T-helper 1 cell (primary cell): ENCODE data around the gene C12orf57.
"Not testable (repeated sequence)": the region's sequence is repeated elsewhere in the genome, so short reads cannot be mapped to it uniquely, and the experiment has no call there.

Source experiments
- DNase-seq, 5 donors: peaks; one replicate each; pipeline ENCODE4 v3.0.0-alpha.2; 2012 to 2020
- total RNA-seq, 4 donors: gene quantifications; one replicate each; lab custom pipeline; 2026; lab: John Stamatoyannopoulos, UW

C12orf57 gene, protein sequence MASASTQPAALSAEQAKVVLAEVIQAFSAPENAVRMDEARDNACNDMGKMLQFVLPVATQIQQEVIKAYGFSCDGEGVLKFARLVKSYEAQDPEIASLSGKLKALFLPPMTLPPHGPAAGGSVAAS
- 85.4 to 147 (median 103) reads per million in 4 donors for total RNA-seq

DNA sequence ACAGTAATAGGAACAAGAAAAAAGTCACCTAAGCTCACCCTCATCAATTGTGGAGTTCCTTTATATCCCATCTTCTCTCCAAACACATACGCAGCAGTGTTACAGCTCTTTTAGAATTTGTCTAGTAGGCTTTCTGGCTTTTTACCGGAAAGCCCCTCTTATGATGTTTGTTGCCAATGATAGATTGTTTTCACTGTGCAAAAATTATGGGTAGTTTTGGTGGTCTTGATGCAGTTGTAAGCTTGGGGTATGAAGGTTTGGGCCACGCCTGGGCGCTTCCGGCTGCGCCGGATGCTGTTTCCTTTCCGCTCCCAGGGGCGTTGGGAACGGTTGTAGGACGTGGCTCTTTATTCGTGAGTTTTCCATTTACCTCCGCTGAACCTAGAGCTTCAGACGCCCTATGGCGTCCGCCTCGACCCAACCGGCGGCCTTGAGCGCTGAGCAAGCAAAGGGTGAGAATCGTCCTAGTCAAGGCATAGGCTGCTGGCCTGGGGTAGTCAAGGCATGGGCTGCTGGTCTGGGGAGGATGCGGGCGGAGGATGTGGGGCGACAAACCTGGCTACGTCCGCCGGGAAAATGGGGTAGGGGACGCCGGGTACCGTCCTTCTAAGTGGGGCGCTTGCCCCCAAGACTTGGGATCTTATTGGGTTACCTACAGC lies at the start of gene C12orf57, which contains the start of gene RNU7-1:
Gene C12orf57 (plus strand): TSS at position 301 of the 659 bp plus-strand sequence. CDS start 100 bp downstream, at position 401.
Gene RNU7-1 (plus strand): TSS at position 95 of the 659 bp plus-strand sequence.
- DNase-seq: peak; percentile 57 to 95 (median 67)

DNA sequence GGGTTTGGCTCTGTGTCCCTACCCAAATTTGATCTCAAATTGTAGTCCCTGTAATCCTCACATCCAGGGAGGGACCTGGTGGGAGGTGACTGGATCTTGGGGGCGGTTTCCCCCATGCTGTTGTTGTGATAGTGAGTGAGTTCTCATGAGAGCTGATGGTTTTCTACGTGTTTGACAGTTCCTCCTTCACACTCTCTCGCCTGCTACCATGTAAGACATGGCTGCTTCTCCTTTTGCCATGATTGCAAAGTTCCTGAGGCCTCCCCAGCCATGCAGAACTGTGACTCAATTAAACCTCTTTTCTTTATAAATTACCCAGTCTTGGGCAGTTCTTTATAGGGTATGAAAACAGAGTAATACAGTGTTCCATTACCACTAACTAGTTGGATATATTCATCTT lies 49.5 kb upstream of the C12orf57 start:
- DNase-seq: no peak

DNA sequence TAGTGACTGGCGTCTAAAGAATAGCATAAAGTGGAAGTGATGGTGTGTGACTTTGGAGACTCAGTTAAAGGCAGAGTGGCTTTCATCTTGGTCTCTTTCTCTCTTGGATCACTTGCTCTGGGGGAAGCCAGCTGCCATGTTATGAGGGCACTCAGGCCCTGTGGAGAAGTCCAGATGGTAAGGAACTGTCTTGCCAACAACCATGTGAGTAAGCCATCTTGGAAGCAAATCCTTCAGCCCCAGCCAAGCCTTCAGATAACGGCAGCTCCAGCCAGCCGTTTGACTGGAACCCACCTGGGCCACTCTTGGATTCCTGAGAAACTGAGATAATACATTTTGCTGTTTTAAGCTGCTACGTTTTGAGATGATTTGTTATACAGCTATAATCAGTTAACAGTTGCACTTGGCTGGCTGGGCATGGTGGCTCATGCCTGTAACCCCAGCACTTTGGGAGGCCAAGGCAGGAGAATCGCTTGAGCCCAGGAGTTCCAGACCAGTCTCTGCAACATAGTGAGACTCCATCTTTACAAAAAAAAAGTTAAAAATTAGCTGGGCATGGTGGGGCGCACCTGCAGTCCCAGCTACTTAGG lies 46.9 kb upstream of the C12orf57 start:
- no peak for DNase-seq

DNA sequence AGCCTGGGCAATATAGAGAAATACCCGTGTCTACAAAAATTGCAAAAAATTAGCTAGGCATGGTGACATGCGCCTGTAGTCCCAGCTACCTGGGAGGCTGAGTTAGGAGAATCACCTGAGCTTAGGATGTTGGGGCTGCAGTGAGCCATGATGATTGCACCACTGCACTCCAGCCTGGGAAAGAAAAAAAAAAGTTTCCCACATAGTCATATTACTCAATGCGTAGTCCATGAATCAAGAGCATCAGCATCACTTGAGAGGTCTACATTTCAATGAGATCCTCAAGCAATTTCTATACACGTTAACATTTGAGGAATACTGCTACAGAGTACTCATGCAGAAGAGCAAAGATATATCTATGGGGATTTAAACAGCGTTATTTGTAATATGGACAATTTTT lies 44.4 kb upstream of the C12orf57 start:
- DNase-seq: no peak

DNA sequence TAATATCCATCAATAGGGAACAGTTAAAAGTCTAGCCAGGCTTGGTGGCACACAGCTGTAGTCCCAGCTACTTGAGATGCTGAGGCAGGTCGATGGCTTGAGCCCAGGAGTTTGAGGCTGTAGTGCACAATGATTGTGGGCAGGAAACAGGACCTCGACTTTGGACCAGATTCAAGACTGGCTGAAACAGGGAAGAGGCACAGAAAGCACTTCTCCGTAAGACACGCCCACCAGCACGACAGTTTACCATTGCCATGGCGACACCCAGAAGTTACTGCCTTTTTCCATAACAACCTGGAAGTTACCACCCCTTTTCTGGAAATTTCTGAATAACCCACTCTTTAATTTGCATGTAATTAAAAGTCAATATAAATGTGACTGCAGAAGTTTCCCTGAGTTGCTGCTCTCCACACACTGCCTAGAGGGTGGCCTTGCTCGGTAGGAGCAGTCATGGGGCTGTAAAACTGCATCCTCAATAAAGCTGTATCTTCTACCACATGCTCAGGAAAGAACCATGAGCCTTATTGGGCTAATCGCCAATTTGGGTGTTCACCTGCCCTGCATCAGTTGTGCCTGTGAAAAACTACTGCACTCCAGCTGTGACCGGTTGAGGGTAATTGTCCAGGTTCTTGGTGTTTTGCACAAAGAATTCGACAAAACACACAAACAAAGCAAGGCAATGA lies 43.8 kb upstream of the C12orf57 start:
- DNase-seq: no peak

DNA sequence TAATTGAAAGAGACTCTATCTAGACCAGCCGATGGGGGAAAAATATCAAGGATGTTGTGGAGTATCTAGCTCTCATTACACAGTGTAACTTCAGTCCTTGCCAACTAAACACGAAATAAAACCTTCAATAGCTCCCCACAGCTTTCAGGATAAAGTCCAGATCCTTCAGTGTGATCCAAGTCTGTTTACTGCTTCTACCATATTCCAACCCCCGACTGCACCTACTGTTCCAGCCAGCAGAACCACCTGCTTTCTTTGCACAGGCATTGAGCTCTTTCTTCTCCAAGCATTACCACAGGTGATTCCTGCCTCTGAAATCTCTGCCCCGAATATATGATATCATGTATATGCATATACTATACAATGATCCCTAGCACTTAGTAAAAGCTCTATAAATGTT lies 41.4 kb upstream of the C12orf57 start:
- DNase-seq: no peak

DNA sequence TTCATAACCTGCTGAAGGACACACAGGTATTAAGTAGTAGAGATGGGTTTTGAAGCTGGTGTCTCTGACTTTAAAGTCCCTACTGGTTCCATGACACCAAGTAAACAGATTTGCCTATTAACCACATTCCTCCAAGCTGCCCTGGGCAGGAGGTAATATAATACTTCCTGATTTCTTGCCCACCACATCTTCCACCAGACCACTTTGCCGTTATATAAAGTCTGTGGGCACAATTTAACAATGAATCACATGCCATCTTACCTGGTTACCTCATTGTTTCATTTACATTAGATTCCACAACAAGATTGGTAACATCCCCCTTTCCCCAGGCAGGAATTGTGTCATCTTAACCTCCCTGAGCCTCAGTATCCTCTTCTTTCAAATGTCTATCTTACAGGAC lies 40.1 kb upstream of the C12orf57 start:
- DNase-seq: no peak

DNA sequence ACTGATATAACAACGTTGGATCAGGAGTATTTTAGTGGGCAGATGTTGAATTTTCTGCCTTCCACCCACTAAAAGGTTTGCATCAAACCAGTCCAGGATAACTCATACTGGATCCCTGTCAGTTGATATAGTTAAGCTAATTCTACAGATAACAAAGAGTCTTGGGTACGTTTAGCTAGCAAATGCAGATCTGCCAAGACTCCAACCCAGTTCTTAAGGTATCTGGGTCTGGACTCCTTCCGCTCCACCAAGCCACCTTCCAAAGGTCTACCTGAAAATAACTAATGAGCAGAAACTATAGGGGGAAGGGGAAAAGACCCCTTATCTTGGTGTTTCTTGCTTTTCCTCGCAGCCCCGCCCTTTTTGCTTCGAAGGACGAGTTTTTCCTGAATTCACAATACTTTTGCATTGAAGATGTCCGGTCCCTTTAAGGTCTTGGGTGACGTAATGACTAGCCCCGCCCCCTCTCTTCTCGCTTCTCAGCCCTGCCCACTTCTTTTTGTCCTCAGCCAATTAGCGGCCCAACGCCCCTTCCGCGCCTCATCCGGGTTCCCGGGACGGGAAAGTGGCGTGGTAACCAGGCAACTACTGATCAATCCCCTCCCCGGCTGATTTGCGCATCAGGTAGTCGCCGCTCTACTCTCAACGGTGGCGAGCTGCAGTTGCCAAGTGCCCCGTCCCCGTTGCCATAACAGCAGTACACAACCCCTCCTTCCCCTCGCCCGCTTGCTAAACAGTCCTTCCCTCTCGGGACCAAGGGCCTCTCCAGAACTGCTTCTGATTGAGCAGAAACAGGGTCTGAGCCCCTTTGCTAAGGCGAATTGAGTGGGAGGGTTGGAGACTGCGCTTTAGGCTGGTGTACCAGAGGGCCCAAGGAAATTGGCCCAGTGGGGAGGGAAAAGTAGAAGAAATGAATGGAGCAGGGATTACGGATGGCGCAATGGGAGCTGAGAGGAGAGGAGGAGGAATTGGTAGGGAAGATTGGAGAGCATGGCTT lies 39.2 kb upstream of the C12orf57 start, which contains the start of gene LRRC23:
Gene LRRC23 (plus strand): TSS at position 543 of the 997 bp plus-strand sequence. CDS start 812 bp downstream, outside the sequence.
- DNase-seq: peak; percentile 94 to 99 (median 96)

DNA sequence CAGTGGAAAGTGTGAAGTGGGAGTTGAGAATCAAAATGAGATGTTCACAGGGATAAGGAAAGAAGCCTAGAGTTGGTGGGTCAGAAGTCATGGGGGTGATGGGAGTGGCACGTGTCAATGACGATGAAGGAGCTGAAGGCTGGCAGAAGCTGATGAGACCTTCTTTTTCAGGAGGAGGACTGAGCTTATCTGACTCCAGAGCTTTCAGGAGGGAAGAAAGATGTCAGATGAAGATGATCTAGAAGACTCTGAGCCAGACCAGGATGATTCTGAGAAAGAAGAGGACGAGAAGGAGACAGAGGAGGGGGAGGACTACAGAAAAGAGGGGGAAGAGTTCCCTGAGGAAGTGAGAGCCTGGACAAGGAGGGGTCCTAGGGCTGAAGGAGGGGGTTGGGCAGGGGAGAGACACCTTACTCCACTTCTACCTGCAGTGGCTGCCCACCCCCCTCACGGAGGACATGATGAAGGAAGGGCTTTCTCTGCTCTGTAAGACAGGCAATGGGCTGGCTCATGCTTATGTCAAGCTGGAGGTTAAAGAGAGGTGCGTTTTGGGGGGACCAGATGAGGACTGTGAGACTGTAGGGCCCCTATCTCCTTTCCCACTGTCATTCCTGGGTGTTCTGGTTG lies 38.3 kb upstream of the C12orf57 start:
- no peak for DNase-seq

DNA sequence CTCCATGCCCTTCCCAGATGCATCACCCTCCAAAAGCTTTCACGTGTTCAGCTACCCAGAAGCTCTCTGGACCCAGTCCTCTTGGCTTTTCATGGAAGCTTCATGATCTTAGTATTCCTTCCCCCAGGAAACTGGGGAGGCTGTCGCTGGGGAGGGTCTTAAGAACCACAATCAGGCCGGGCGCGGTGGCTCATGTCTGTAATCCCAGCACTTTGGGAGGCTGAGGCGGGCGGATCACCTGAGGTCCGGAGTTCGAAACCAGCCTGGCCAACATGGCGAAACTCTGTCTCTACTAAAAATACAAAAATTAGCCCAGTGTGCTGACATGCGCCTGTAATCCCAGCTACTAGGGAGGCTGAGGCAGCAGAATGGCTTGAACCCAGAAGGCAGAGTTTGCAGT lies 35.7 kb upstream of the C12orf57 start:
- DNase-seq: not testable (repeated sequence)

DNA sequence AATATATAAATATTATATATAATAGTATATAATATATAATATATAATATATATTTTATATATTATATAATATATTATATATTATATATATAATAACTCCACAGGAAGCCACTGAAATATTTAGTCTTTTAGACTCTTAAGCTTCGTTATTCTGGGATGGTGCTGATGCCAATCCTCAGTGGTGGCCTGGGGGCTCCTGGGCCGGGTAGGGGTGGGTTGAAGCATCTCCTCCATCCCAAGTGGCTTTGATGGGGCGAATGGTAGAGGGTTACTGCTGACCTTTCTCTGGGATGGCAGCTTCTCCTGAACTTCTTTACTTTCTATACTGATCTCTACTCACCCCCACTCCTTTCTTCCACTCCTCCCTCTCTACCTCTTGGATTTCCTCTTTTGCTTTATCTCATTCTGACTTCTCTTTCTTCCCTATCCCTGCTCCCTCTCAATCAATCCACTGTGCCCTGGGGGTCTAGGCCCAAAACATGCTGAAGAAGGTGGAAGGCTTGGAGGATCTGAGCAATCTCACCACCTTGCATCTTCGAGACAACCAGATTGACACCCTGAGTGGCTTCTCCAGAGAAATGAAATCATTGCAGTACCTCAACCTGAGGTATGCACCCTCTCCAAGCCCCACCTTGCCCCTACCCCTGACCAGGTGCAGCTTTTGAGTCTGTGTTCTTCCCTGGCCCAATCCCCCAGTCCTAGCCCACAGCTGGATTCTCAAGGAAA lies 34.2 kb upstream of the C12orf57 start:
- no peak for DNase-seq

DNA sequence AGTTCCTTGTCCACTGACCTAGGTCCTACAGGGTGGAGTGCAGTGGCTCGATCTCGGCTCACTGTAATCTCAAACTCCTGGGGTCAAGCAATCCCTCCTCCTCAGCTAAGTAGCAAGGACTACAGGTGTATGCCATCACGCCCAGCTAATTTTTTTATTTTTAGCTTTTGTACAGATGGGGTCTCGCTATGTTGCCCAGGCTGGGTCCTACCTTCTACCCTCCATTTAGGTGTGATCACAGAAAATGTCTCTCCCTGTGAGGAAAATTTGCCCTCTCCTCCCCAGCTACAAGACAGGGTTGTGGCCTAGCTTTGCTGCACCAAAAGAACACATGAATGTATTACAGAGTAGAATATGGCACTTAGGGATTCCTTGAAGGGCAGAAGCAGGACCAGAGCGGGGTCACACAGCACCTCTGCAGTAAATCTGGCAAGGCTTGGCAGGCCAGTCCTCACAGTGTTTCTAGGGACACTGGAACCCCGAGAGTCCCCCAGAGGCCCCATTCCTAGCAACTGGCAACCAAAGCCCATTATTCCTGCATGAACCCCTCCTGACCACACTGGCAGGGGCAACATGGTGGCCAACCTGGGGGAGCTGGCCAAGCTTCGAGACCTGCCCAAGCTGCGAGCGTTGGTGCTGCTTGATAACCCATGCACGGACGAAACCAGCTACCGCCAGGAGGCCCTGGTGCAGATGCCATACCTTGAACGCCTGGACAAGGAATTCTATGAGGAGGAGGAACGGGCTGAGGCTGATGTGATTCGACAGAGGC lies 31.5 kb upstream of the C12orf57 start:
- DNase-seq: no peak

DNA sequence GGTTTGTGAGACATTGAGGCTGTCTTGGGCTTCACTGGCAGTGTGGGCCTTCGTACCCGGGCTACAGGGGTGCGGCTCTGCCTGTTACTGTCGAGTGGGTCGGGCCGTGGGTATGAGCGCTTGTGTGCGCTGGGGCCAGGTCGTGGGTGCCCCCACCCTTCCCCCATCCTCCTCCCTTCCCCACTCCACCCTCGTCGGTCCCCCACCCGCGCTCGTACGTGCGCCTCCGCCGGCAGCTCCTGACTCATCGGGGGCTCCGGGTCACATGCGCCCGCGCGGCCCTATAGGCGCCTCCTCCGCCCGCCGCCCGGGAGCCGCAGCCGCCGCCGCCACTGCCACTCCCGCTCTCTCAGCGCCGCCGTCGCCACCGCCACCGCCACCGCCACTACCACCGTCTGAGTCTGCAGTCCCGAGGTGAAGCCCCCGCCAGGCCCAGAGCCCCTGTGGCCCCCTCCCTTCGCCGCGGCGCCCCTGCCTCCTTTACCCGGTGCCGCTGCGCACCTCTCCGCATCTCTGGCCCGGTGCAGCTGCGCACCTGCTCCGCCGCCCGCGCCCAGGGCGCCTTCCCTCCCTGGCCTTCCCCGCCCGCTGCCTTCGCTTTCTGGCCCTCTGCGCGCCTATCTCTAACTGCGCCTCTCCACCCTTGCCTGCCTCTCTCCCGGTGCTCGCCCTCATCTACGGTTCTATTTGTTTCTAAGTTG lies 29.4 kb upstream of the C12orf57 start, which contains the start of gene ENO2:
Gene ENO2 (plus strand): TSS at position 335 of the 701 bp plus-strand sequence. CDS start 1,253 bp downstream, outside the sequence.
- DNase-seq: peak; percentile 70 to 87 (median 78)

DNA sequence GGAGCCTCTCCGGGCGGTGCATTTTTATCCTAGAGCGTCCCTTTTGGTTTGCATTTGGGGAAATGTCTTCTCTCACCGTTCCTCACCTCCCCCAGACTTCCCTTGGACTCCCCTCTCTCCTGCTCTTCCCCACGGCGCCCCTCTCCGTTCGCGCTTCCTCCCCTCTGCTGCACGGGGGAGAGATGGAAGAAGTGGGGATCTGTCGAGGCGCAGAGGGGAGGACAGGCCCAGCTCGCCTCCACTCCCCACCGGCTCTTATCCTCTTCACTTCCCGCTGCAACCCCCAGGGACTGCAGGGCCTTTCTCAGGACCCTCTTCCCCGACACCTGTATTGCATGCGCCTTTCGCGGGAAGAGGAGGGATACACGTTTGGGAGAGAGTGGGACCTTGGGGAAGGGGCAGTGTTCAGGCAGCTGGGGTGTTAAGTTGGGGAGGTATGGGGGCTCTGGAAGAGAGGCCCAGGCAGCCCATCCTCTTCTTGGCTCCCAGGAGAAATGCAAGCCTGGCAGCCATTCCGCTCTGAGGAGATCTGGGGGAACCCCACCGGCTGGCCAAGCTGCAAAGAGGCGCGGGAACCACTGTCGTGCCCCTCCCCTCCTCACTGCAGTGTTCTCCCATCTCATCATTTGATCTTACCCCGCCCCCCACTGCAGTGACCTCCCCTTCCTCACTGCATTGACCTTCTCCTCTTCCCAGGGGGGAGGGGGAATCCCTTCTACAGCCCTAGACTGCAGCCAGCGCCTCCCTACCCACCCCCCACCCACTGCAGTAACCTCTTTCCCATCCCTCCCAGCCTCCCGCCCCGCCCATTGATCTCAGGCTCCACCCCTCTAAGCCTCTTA lies 28.7 kb upstream of the C12orf57 start:
- DNase-seq: no peak

DNA sequence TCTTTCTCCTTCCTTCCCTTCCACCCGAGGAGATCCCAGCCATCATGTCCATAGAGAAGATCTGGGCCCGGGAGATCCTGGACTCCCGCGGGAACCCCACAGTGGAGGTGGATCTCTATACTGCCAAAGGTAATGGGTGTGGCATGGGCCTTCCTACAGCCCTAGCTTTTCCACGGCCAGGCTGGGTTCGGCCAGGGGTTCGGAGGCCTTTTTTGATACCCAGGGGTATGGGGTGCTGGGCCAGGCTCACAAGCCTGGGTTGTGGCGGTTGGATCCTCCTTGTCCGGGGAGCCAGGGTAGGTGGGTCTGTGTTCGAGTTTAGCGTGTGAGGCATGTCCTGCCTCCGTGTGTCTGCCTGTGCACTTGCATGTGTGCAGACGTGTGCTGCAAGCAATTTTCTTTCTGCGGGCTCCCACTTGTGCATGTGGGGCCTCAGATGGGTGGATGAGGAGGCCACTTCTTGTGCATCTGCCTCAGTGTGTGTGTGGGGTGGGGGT lies 28.0 kb upstream of the C12orf57 start:
- no peak for DNase-seq

DNA sequence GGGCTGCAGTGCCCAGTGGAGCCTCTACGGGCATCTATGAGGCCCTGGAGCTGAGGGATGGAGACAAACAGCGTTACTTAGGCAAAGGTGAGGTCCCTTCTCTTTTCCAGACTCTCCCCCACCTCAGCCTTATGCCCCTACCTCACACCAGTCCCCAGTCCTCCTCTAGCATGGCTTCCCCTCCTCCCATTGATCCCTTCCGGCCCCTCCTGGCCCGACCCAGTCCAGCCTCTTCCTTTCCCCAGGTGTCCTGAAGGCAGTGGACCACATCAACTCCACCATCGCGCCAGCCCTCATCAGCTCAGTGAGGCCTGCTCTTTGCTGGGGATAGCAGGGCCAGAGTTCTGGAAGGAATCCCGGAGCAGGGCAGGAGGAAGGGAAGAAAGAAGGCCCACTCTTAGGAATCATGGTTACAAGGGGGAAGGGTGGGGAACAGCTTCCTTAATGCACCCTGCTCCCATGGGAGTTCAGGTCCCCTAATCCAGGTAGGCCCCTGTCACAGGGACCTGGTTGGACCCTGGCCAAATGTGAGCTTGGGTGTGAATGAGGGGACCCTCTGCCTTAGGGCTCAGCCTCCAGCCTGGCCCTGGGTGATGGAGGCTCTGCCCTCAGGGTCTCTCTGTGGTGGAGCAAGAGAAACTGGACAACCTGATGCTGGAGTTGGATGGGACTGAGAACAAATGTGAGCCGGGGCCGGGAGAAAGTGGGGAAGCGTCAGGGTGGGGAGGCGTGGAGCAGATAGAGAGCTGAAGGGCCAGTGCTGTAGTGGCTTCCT lies 27.2 kb upstream of the C12orf57 start:
- DNase-seq: no peak
